GM18498 (cell line): ENCODE data around the gene OR10K1.
"Not testable (repeated sequence)": the region's sequence is repeated elsewhere in the genome, so short reads cannot be mapped to it uniquely, and the experiment has no call there.

Experiments used
- ATAC-seq: cut with Tn5 transposase; IDR thresholded peaks from one replicate; pipeline ENCODE4 v1.9.1; 2021; ENCODE audit warnings: mild to moderate bottlenecking, moderate library complexity; ENCODE audit not compliant: unreplicated experiment

Gene OR10K1, protein sequence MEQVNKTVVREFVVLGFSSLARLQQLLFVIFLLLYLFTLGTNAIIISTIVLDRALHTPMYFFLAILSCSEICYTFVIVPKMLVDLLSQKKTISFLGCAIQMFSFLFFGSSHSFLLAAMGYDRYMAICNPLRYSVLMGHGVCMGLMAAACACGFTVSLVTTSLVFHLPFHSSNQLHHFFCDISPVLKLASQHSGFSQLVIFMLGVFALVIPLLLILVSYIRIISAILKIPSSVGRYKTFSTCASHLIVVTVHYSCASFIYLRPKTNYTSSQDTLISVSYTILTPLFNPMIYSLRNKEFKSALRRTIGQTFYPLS

DNA sequence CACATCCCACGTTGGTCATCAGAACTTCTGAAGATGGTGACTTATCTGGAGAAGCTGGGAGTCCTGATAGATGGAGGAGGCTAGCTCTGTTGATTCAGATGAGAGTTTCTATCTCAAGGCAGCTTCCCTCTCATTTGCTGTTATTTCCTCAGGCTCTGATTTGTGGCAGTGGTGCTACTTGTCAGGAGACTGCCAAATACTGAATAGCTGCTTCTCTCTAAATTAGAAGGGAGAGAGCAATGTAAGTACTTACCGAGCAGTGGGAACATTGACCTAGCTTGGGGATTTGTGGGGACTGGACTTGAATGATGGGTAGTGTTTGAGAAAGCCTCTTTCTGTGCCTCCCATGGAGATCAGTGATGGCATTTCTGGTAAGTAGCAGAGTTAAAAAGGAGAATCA lies at the start of gene OR10K1:
TSS of gene OR10K1 (plus strand) at position 301 of the 400 bp plus-strand sequence. CDS start 3,728 bp downstream, outside the sequence.
- ATAC-seq: no peak

DNA sequence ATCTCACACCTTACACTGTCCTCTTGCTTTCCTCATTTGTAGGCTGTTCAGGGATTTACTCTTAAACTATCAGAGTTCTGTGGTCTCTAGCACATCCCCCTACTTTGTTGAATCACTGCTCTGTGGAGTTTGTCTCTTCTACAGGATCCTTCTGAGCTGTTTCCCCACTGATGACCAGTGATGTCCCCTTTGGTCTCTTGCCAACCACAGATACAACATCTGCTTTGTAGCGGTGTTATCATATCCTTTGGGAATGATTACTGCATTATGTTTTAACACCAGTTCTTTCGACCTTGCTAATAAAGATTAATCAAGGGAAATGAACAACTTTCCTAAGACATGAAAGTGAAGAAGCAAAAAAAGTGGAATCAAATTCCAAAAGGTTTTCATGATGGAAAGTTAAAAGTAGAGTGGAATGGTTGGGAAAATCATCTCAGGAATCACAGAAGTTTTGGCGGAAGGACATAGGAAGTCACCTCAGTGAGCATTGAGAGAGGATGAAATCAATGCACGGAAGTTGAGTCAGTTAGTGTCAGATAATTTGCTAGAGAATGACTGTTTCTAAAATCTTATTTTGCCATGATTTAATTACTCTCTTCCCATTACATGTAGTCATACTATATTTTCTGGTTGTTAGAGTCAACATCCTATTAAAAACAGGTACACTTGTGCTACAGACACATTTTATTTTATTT lies 46.8 kb upstream of the OR10K1 start:
- no peak for ATAC-seq

DNA sequence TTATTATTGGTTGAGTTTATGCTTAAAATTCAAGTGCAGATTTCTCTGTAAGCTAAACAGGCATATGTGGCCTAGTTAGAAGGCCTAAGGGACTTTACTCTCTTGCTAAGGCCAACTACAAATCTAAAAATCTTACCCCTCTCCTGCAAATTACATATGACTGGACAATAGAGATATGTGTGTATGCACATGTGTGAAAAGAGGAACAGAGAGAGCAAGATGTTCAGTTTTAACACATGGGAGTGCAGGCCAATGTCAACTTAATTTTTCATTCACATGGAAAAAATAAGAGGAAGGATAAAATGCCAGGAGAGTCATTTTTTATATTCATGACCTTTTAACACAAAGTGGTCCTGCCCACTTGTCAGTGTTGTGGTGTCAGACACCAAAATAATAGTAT lies 44.0 kb upstream of the OR10K1 start:
- no peak for ATAC-seq

DNA sequence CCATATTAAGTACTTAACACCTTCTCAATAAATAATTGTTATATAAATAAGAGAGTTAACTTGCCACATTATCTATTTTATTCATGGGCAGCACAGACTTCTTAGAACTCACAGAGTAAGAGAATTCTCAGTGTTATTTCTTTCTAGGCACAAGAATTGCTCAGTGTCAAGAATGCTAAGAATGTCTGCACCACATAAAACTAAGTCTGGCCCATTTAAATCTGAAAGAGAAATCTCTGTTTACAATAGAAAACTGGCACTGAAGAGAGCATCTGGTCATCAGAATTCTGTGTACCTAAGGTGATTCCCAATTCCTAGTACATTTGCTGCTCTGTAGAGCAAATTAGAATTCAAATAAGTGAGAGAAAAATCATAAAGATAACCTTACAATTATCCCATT lies 39.4 kb upstream of the OR10K1 start:
- ATAC-seq: no peak

GRCh38 chr1:158425027-158425426 lies 36.6 kb upstream of the OR10K1 start:
- no peak for ATAC-seq

DNA sequence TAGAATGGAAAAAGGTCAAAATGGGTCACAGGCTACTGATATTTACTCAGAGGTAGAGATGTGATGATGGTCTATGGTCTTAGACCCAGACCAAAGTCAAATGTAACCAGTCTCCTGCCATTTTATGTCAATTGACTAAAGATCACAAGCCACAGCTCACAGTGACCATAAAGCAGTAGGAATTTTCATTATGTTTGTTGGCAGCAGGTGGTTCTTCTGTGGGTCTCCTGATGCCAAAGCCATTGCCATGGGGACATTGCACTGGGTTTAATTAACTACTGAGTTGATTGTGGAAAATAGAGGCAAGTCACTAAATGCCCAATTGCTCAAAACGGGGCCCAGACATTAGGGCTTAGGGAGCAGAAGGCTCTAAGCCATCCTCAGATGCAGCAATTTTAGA lies 35.5 kb upstream of the OR10K1 start, which contains the start of gene OR10K2:
TSS of gene OR10K2 (minus strand) at position 101 of the 400 bp plus-strand sequence. CDS start 5,371 bp downstream, outside the sequence.
- no peak for ATAC-seq

GRCh38 chr1:158430163-158430562 lies 31.5 kb upstream of the OR10K1 start:
- ATAC-seq: not testable (repeated sequence)

GRCh38 chr1:158434741-158435140 lies 26.9 kb upstream of the OR10K1 start:
- ATAC-seq: no peak

DNA sequence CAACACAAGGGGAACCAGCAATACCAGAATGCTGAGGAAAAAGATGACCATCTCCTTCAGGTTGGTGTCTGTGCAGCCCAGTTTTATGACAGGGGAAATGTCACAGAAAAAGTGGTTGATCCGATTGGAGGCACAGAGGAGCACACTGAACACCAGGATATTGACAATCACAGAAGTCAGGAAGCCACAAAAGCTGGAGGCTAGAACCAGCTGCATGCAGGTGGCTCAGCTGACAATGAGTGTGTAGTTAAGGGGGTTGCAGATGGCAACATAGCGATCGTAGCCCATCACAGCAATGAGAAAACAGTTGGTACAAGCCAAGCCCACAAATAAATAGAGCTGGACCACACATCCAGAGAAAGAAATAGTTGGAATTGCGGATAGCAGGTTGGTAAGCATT lies 16.3 kb upstream of the OR10K1 start:
- no peak for ATAC-seq

DNA sequence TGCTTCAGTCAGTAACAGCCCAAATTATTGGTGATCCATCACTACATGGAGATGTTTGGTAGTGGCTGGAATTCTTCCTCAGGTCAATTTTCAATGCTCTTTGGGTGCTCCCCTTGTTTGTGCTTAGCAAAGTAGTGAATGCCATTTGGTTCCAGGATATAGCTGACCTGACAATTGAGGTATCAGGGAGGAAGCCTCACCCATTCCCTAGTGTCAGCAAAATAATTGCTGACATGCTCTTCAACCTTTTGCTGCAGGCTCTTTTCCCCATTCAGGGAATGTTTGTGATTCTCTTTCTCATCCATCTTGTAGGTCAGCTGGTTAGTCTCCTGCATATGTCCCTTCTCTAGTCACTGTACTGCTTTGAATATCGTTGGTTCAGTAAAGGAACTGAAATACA lies 7.1 kb upstream of the OR10K1 start:
- ATAC-seq: no peak

GRCh38 chr1:158457246-158457645 lies 4.4 kb upstream of the OR10K1 start:
- ATAC-seq: no peak

GRCh38 chr1:158458263-158458662 lies 3.4 kb upstream of the OR10K1 start:
- ATAC-seq: no peak

GRCh38 chr1:158471920-158472319 lies 10.3 kb downstream of the OR10K1 start, which contains the start of gene OR10R2:
TSS of gene OR10R2 (plus strand) at chr1:158472220. CDS start at chr1:158472326, 106 bp downstream.
- ATAC-seq: no peak

DNA sequence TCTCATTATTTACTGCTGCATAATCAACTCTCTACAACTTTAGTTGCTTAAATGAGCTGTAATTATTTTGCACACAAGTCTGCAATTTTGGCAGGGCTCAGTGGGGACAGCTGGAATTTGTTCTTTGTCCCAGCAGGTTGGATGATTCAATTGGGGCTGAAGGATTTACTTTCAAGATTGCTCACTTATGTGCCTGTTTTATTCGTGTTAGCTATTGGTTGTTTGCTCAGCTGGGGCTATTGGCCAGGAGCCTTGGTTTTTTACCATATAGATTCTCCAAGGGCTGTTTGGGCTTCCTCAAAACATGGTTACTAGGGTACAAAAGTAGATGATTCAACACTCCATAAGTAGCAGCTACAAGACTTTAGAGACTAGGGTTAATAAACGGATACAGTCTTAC lies 23.8 kb downstream of the OR10K1 start:
- no peak for ATAC-seq

DNA sequence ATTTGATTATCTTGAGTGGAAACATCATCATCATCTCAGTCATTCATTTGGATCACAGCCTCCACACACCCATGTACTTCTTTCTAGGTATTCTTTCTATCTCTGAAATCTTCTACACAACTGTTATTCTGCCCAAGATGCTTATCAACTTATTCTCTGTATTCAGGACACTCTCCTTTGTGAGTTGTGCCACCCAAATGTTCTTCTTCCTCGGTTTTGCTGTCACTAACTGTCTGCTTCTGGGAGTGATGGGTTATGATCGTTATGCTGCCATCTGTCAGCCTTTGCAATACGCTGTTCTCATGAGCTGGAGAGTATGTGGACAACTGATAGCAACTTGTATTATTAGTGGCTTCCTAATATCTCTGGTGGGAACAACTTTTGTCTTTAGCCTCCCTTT lies 29.7 kb downstream of the OR10K1 start:
- ATAC-seq: no peak

DNA sequence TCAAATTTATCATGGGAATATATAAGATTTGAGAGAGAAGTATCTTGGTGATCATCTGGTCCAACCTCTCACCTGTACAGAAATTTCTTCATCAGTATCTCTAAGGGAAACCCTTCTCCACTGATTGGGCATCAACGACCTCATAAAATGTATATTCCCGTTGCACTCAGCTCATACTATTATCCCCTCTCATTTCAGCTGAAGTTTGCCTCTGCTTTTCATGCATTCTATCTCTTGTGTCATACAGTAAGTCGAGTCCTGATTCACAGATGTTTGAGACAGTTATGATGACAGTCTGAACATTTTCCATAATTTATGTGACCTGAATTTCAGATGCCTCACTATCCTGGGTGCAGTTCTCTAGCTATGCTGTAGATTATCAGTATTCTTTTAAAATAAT lies 31.4 kb downstream of the OR10K1 start:
- ATAC-seq: no peak

GRCh38 chr1:158494796-158495195 lies 33.2 kb downstream of the OR10K1 start:
- no peak for ATAC-seq

DNA sequence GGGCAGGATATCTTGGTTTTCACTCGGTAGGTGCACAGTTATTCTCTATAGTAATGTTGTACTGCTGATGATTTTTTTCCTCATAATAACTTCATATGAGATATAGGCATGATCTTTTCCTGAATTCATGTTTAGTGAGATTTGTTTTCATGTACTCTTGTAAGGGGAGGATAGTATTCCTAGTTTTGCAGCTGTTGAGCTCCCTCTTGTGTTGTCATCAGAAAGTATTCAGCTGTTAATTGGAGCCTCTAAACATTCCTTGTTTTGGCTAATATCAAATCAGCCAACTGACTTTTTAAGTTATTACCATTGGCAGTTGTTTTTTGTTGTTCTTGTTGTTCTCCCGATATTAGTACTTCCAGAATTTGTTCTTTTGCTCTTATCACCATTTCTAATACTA lies 34.7 kb downstream of the OR10K1 start:
- no peak for ATAC-seq

- no peak for ATAC-seq
These were observed 44.8 kb downstream of the OR10K1 start for GRCh38 chr1:158506369-158506987.

GRCh38 chr1:158507511-158507910 lies 45.9 kb downstream of the OR10K1 start:
- no peak for ATAC-seq

DNA sequence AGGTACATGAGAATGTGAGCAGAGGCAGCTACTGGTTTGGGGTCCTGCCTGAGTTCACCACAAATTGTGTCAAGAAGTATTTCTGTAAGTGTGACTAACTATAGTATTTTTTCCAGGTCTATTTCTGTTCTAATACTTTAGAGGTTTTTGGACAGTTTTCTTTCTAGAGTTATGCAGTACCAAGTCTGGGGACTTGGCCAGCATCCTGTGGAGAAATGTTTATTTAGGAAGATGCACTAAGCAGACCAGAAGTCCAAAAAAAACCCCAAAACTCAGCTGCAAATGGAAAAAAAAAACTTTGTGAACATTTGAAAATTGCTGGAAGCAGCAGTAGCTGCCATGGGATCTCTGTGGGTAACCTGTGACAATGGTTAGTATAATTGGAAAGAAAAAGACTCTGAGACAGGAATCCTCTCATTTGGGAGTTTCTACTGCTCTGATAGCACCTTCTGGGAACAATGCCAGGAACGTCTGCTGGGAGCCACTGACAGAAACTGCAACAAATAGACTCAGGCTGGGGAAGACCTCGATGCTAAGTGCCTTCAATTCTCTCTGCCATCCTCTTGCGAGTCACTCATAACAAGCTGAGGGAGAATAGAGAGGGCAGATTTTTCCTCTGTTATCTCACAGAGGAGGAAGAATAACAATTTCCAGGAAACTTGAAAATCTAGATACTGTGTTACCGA lies 48.0 kb downstream of the OR10K1 start:
- no peak for ATAC-seq
